Measurements from ENCODE around the gene TUFT1. TPM values are rescaled to one million over a fixed set of nuclear protein-coding genes. Genes with fewer than 3 reads are reported as not detected.

Gene TUFT1
- total and polyA plus RNA-seq, 9 of the 15 experiments (the other 6 are each of a cell fraction or from before 2014, with no cell fraction given) = 0.54 to 2.0 (median 1.7) TPM

- no peak overlapping the region for H2AFZ ChIP-seq (ENCODE audit: low read depth, low read length)
- no peak overlapping the region for H3K4me2 ChIP-seq (ENCODE audit: insufficient read depth, low read length)
- ChIA-PET CTCF (ENCODE audit: low intra/inter-chr PET ratio) (no interaction called here), POLR2A (no interaction called here)
- TF ChIP-seq HMG20A (CRISPR knock-in tag; conservative IDR thresholded peaks at IDR 0.05) (no peak), SMARCC2 (IDR thresholded peaks at IDR 0.05; ENCODE audit: low read depth) (no peak), LEF1 (IDR thresholded peaks at IDR 0.05) (no peak), MYNN (IDR thresholded peaks at IDR 0.05) (no peak), MYNN (CRISPR knock-in tag; IDR thresholded peaks at IDR 0.05) (no peak), SIN3A (IDR thresholded peaks at IDR 0.05; ENCODE audit: borderline replicate concordance in 2 of 2, control insufficient read depth in 1 of 2, low read depth in 2 of 2, low read length in 2 of 2) (no peak), ETV1 (tag; conservative IDR thresholded peaks at IDR 0.05; ENCODE audit: low read depth) (no peak), ZKSCAN8 (CRISPR knock-in tag; IDR thresholded peaks at IDR 0.05) (no peak), HIVEP1 (CRISPR knock-in tag; IDR thresholded peaks at IDR 0.05) (no peak)
- no peaks in the 10 kb centered on the region for H3K36me3 ChIP-seq (ENCODE audit: control insufficient read depth, insufficient read depth, low read length)
- no peak overlapping the region for H3K4me3 ChIP-seq
- FAIRE-seq (no peak), ATAC-seq (no peak), DNase-seq (ENCODE audit: extremely low read depth in 1 of 4, low spot score in 3 of 4) (no peak)
- no peaks in the 10 kb centered on the region for H3K27me3 ChIP-seq (ENCODE audit: control insufficient read depth in 2 of 2, insufficient read depth in 2 of 2, low read length in 2 of 2)
- no peaks in the 10 kb centered on the region; a peak in 1 of 5 replicates for H3K4me1 ChIP-seq (replicated peaks in 1 of 2; ENCODE audit: control insufficient read depth in 2 of 2, insufficient read depth in 2 of 2, low read length in 2 of 2)
- H4K20me1 ChIP-seq (replicated peaks; ENCODE audit: control insufficient read depth, insufficient read depth, low read length) = no peaks in the 10 kb centered on the region
- H3K9me3 ChIP-seq (replicated peaks; ENCODE audit: control insufficient read depth, insufficient read depth, low read depth, low read length) = no peaks in the 10 kb centered on the region
- H3K79me2 ChIP-seq (ENCODE audit: control insufficient read depth, insufficient read depth, low read length) = peaks cover 7% of the 10 kb centered on the region; the same call in 2 of the 3 replicates
- WGBS (ENCODE audit: insufficient coverage, low coverage, missing lambda C conversion rate) = 57% methylated on average over 3 of the region's 3 CpGs
- no peak overlapping the region for H3K9ac ChIP-seq (ENCODE audit: insufficient read depth in 1 of 2, low read depth in 2 of 2, low read length in 2 of 2)
- H3K27ac ChIP-seq (ENCODE audit: extremely low read depth, low read depth, low read length) = no peak overlapping the region
- no TSS peak for BruUV-seq (replicated peaks)
- intact Hi-C loops (cut with micrococcal nuclease) = no loop called here
- in situ Hi-C loops (cut with MboI) = no loop called here
- H3K9me1 ChIP-seq (ENCODE audit: control insufficient read depth, insufficient read depth, low read length) = no peaks in the 10 kb centered on the region
These were observed 86.7 kb downstream of the TUFT1 start for GRCh38 chr1:151626740-151627334.

Data from K562 (cell line).